K562 (cell line): Measurements from ENCODE around the gene TMEM106B. TPM values are rescaled to one million over a fixed set of nuclear protein-coding genes. Genes with fewer than 3 reads are reported as not detected.

Experiments used
- ATAC-seq: fragments of 200-7000 bp; cut with Tn5 transposase; 3 replicates; pipeline ENCODE4 v1.9.1; 2020; ENCODE audit warnings: moderate library complexity
- BruUV-seq: library from RNA; stranded (reverse); fragments of 400-500 nt; replicated peaks from 2 replicates; lab custom pipeline; 2021; lab: Mats Ljungman, UMichigan
- CTCF ChIA-PET: fragments of 300-600 bp; formaldehyde crosslinking; extraction: SDS; loops from one replicate; lab custom pipeline; 2021; ENCODE audit warnings: low intra/inter-chr PET ratio; lab: Yijun Ruan, JAX
- POLR2A ChIA-PET: fragments of 300-600, 350-650 bp; sonication (Branson Sonifier 250); formaldehyde crosslinking; extraction: SDS; loops from one replicate; lab custom pipeline; 2021; ENCODE audit warnings: antibody characterized with exemption, inconsistent platforms; lab: Yijun Ruan, JAX
- DNase-seq, 4 experiments: peaks; one replicate each; pipeline versions ENCODE4 v3.0.0 to v3.0.0-alpha.2; 2011 to 2018; ENCODE audit warnings: low spot score in 3 of 4, mixed read lengths in 3 of 4; ENCODE audit errors: extremely low read depth in 1 of 4
- FAIRE-seq: peaks from 2 replicates; lab custom pipeline; 2011; peaks lifted over from hg19 to GRCh38; lab: Jason Lieb, UNC
- H2AFZ ChIP-seq: 2 replicates; pipeline ENCODE4 v1.6.0; 2011; ENCODE audit warnings: low read depth, low read length, control low read depth, inconsistent platforms
- H3K27ac ChIP-seq: fragments of 200-600 bp; 3 replicates; pipeline ENCODE4 v1.8.0; 2011; ENCODE audit warnings: low read depth, mild to moderate bottlenecking, control low read depth, inconsistent platforms, low read length, moderate library complexity, mixed read lengths; ENCODE audit errors: extremely low read depth
- H3K27me3 ChIP-seq, 2 experiments: fragments of 300-600 bp in 1 of 2; 2 replicates in 1 of 2; 3 replicates in 1 of 2; pipeline versions ENCODE4 v1.6.0 to v1.8.0; 2011; ENCODE audit warnings: inconsistent platforms in 2 of 2, low read length in 2 of 2, mild to moderate bottlenecking in 1 of 2, mixed read lengths in 1 of 2, moderate library complexity in 1 of 2; ENCODE audit not compliant: control insufficient read depth in 2 of 2, insufficient read depth in 2 of 2
- H3K36me3 ChIP-seq: fragments of 300-600 bp; 3 replicates; pipeline ENCODE4 v1.8.0; 2011; ENCODE audit warnings: mild to moderate bottlenecking, low read length, inconsistent platforms; ENCODE audit not compliant: control insufficient read depth, insufficient read depth
- H3K4me1 ChIP-seq, 2 experiments: fragments of 200-600 bp in 1 of 2; replicated peaks in 1 of 2; 2 replicates in 1 of 2; 3 replicates in 1 of 2; pipeline versions ENCODE4 v1.5.1 to v1.8.0; 2011; ENCODE audit warnings: inconsistent platforms in 2 of 2, low read length in 2 of 2, mild to moderate bottlenecking in 1 of 2, mixed read lengths in 1 of 2, moderate library complexity in 1 of 2; ENCODE audit not compliant: control insufficient read depth in 2 of 2, insufficient read depth in 2 of 2
- H3K4me2 ChIP-seq: 2 replicates; pipeline ENCODE4 v1.6.1; 2011; ENCODE audit warnings: low read length, control low read depth, inconsistent platforms, mixed read lengths; ENCODE audit not compliant: insufficient read depth
- H3K4me3 ChIP-seq: fragments of 200-600 bp; sonication (generic), shearing (Covaris generic); 2 replicates; pipeline ENCODE4 v1.5.1; 2016; ENCODE audit warnings: control low read depth, inconsistent platforms
- H3K79me2 ChIP-seq: fragments of 200-600 bp; 3 replicates; pipeline ENCODE4 v1.8.0; 2011; ENCODE audit warnings: low read length, inconsistent platforms; ENCODE audit not compliant: control insufficient read depth, insufficient read depth
- H3K9ac ChIP-seq, 2 experiments: 2 replicates each; pipeline versions ENCODE4 v1.6.0 to v1.6.1; 2011; ENCODE audit warnings: low read depth in 2 of 2, low read length in 2 of 2, control low read depth in 1 of 2, inconsistent platforms in 1 of 2, mild to moderate bottlenecking in 1 of 2, mixed read lengths in 1 of 2; ENCODE audit not compliant: insufficient read depth in 1 of 2
- H3K9me1 ChIP-seq: one replicate; pipeline ENCODE4 v1.6.0; 2011; ENCODE audit warnings: inconsistent platforms, mild to moderate bottlenecking, low read length, moderate library complexity; ENCODE audit not compliant: control insufficient read depth, insufficient read depth
- H3K9me3 ChIP-seq: replicated peaks from 2 replicates; pipeline ENCODE4 v1.5.1; 2011; ENCODE audit warnings: low read depth, low read length, inconsistent platforms; ENCODE audit not compliant: control insufficient read depth, insufficient read depth
- H4K20me1 ChIP-seq: replicated peaks from 2 replicates; pipeline ENCODE4 v1.6.1; 2011; ENCODE audit warnings: low read length, inconsistent platforms, mixed read lengths; ENCODE audit not compliant: control insufficient read depth, insufficient read depth
- CGGBP1 ChIP-seq: fragments of 250-450 bp; sonication (Bioruptor Pico); IDR thresholded peaks from 2 replicates; pipeline ENCODE4 v1.9.0; 2021; ENCODE audit warnings: mild to moderate bottlenecking
- E2F3 ChIP-seq: fragments of 250-450 bp; sonication (Bioruptor Pico); IDR thresholded peaks from 2 replicates; pipeline ENCODE4 v1.4.0; 2020; ENCODE audit warnings: mild to moderate bottlenecking
- ELK1 ChIP-seq: sonication (generic); formaldehyde crosslinking; IDR thresholded peaks from 2 replicates; pipeline ENCODE4 v1.8.1; 2022; ENCODE audit warnings: missing genetic modification reagents
- GABPA ChIP-seq: fragments of 200-800 bp; sonication (Bioruptor generic); conservative IDR thresholded peaks from 2 replicates; pipeline ENCODE4 v1.6.1; 2016; ENCODE audit warnings: low read depth, missing genetic modification characterization, missing compliant biosample characterization
- HMGXB4 ChIP-seq: sonication (generic); formaldehyde crosslinking; IDR thresholded peaks from 2 replicates; pipeline ENCODE4 v1.8.1; 2023; ENCODE audit warnings: mild to moderate bottlenecking, missing genetic modification reagents
- MTF1 ChIP-seq: fragments of 250-450 bp; sonication (Bioruptor Pico); IDR thresholded peaks from 2 replicates; pipeline ENCODE4 v1.9.0; 2021; ENCODE audit warnings: moderate library complexity, mild to moderate bottlenecking, inconsistent platforms, borderline replicate concordance
- MYC ChIP-seq, 2 experiments: fragments of 250-450 bp in 1 of 2; sonication (Bioruptor Pico) in 1 of 2; IDR thresholded peaks; 2 replicates each; pipeline versions ENCODE4 v1.5.1 to v1.6.1; 2012 to 2021; ENCODE audit warnings: low read depth in 2 of 2, borderline replicate concordance in 1 of 2, improper control_type of control experiment in 1 of 2, low read length in 1 of 2, mild to moderate bottlenecking in 1 of 2, moderate library complexity in 1 of 2
- SMARCA5 ChIP-seq: fragments of 450-650 bp; IDR thresholded peaks from 2 replicates; pipeline ENCODE4 v1.6.1; 2016
- SRF ChIP-seq, 2 experiments: fragments of 250-450, 450-650 bp in 1 of 2; sonication (Bioruptor Pico) in 1 of 2; sonication (generic) in 1 of 2; formaldehyde crosslinking; IDR thresholded peaks; 2 replicates each; pipeline versions ENCODE4 v1.5.0 to v1.5.1; 2020 to 2022; ENCODE audit warnings: mild to moderate bottlenecking in 1 of 2, missing genetic modification reagents in 1 of 2
- THAP7 ChIP-seq: fragments of 250-450 bp; sonication (Bioruptor Pico); IDR thresholded peaks from 2 replicates; pipeline ENCODE4 v1.5.0; 2021
- ZNF395 ChIP-seq: fragments of 200-800 bp; sonication (Bioruptor generic); IDR thresholded peaks from 2 replicates; pipeline ENCODE4 v1.6.1; 2017; ENCODE audit warnings: missing genetic modification characterization, missing compliant biosample characterization
- ZNF398 ChIP-seq: fragments of 250-450 bp; sonication (Bioruptor Pico); IDR thresholded peaks from 2 replicates; pipeline ENCODE4 v1.8.0; 2021; ENCODE audit warnings: moderate library complexity, mild to moderate bottlenecking, inconsistent platforms
- ZNF75A ChIP-seq: fragments of 450-650 bp; formaldehyde crosslinking; IDR thresholded peaks from 2 replicates; pipeline ENCODE4 v1.4.0; 2020; ENCODE audit warnings: mild to moderate bottlenecking
- ZNF77 ChIP-seq: fragments of 250-450 bp; sonication (Bioruptor Pico); IDR thresholded peaks from 2 replicates; pipeline ENCODE4 v1.5.0; 2020
- WGBS: fragments of 100-300 bp; shearing (Covaris generic); methylation state at CpG from one replicate; pipeline ENCODE4 v1.1.6; 2016; ENCODE audit warnings: low coverage, mixed read lengths; ENCODE audit not compliant: insufficient coverage; ENCODE audit errors: missing lambda C conversion rate; 5-methylcytosine and 5-hydroxymethylcytosine counted together
- in situ Hi-C: fragments of 300-500 bp; cut with MboI; formaldehyde crosslinking; loops from 4 replicates; pipeline ENCODE4 v1.15.0; 2018; ENCODE audit warnings: inconsistent platforms, mixed read lengths
- intact Hi-C: fragments of 100-400 bp; cut with micrococcal nuclease; formaldehyde crosslinking; loops from 2 replicates; pipeline ENCODE4 v1.14.2; 2022
- polyA plus RNA-seq, 8 experiments: library from polyadenylated mRNA; depleted of rRNA in 4 of 8; stranded (reverse) in 5 of 8; unstranded in 3 of 8; fragments of >200 nt; fragmentation: Nextera tagmentation in 2 of 8; fragmentation: Illumina TruSeq in 1 of 8; extraction: Ambion mirVana in 2 of 8; extraction: Trizol in 1 of 8; gene quantifications; 2 replicates each; pipeline versions ENCODE4 v1.2.1 to v1.2.3, GENCODE V29; 2011 to 2014; ENCODE audit warnings: inconsistent platforms in 1 of 8, missing spikeins in 1 of 8
- total RNA-seq, 7 experiments: library from RNA; depleted of rRNA in 6 of 7; stranded (reverse); fragments of >200 nt in 6 of 7; fragmentation: Illumina TruSeq in 2 of 7; extraction: Trizol in 2 of 7; gene quantifications; 2 replicates each; pipeline versions ENCODE4 v1.2.1 to v1.2.3, GENCODE V29; 2011 to 2021; ENCODE audit warnings: low replicate concordance in 1 of 7

Gene TMEM106B
- total and polyA plus RNA-seq, 9 of the 15 experiments (the other 6 are each of a cell fraction or from before 2014, with no cell fraction given), result 8.6 to 30.4 (median 18.7) TPM

GRCh38 chr7:12244129-12244528 is 33.0 kb downstream of the TMEM106B start (continued):
- TF ChIP-seq HMGXB4, result no peak
- no peak for TF ChIP-seq GABPA (tag)
- TF ChIP-seq ZNF75A (CRISPR knock-in tag), result no peak
- no peak for TF ChIP-seq THAP7 (CRISPR knock-in tag)
- no peak for TF ChIP-seq ZNF395 (CRISPR knock-in tag)

GRCh38 chr7:12244694-12245093 is 33.6 kb downstream of the TMEM106B start:
- no peak for DNase-seq
- H3K27ac ChIP-seq, result no peak overlapping the region
- H3K9ac ChIP-seq, result no peak overlapping the region
- no peaks in the 10 kb centered on the region for H3K79me2 ChIP-seq
- intact Hi-C loops (loop anchor here (1.0 kb wide), 1 partner anchor 177 kb away; no protein-coding TSS in a partner anchor), in situ Hi-C loops (no loop called here)
- no peak for ATAC-seq
- H3K36me3 ChIP-seq, result no peaks in the 10 kb centered on the region
- no TSS peak for BruUV-seq
- CTCF ChIA-PET, result no interaction called here
- H3K4me2 ChIP-seq, result no peak overlapping the region
- H3K4me3 ChIP-seq, result no peak overlapping the region
- WGBS, result 37% methylated on average over 2 of the region's 2 CpGs
- H3K9me1 ChIP-seq, result no peaks in the 10 kb centered on the region
- no peaks in the 10 kb centered on the region for H3K9me3 ChIP-seq
- no peak overlapping the region for H2AFZ ChIP-seq
- POLR2A ChIA-PET, result no interaction called here
- no peaks in the 10 kb centered on the region for H4K20me1 ChIP-seq
- no peaks in the 10 kb centered on the region for H3K4me1 ChIP-seq
- FAIRE-seq, result no peak
- no peaks in the 10 kb centered on the region for H3K27me3 ChIP-seq
- TF ChIP-seq ZNF77 (no peak), ZNF398 (CRISPR knock-in tag) (no peak), SRF (CRISPR knock-in tag; IDR thresholded peaks at IDR 0.05) (no peak), ELK1 (CRISPR knock-in tag) (no peak), SMARCA5 (no peak), CGGBP1 (CRISPR knock-in tag) (no peak), MYC (IDR thresholded peaks at IDR 0.05; ENCODE audit: low read depth, low read length) (no peak), MYC (CRISPR knock-in tag; IDR thresholded peaks at IDR 0.05; ENCODE audit: borderline replicate concordance, low read depth) (no peak), MTF1 (CRISPR knock-in tag) (no peak), E2F3 (no peak)
